ENCODE results near the gene CBFA2T2. TPM values are rescaled to one million over a fixed set of nuclear protein-coding genes. Genes with fewer than 3 reads are reported as not detected.

CBFA2T2 gene
- total RNA-seq, 1 donor, result 11.2 TPM

GRCh38 chr20:33680686-33681085, 190.8 kb downstream of the CBFA2T2 start:
- Histone ChIP-seq H3K79me2 (ENCODE audit: insufficient read depth, low read length) (peaks cover 14% of the 10 kb centered on the region), H3K4me2 (ENCODE audit: insufficient read depth, low read length) (peak overlapping the region; percentile 13), H3K9me3 (ENCODE audit: low read depth, low read length) (no peaks in the 10 kb centered on the region), H3K27ac (ENCODE audit: low read depth, low read length) (no peak overlapping the region), H3K27me3 (ENCODE audit: insufficient read depth, low read length) (no peaks in the 10 kb centered on the region), H2AFZ (ENCODE audit: low read length) (no peak overlapping the region), H3K4me1 (ENCODE audit: insufficient read depth, low read length) (peaks cover 25% of the 10 kb centered on the region), H3K36me3 (ENCODE audit: insufficient read depth, low read length) (peaks cover 7% of the 10 kb centered on the region), H3K4me3 (ENCODE audit: insufficient read depth, low read length) (no peak overlapping the region), H4K20me1 (ENCODE audit: insufficient read depth, low read length) (peaks cover 11% of the 10 kb centered on the region)
- peak; percentile 97 for DNase-seq (ENCODE audit: insufficient read length, low spot score, missing footprints)
- TF ChIP-seq CTCF (IDR thresholded peaks at IDR 0.05; ENCODE audit: extremely low read depth, low read depth, low read length), result no peak

- peaks cover 7% of the 10 kb centered on the region for H3K36me3 ChIP-seq (ENCODE audit: insufficient read depth, low read length)
- H4K20me1 ChIP-seq (ENCODE audit: insufficient read depth, low read length), result peaks cover 11% of the 10 kb centered on the region
- H3K4me2 ChIP-seq (ENCODE audit: insufficient read depth, low read length), result peak overlapping the region; percentile 13
- TF ChIP-seq CTCF (IDR thresholded peaks at IDR 0.05; ENCODE audit: extremely low read depth, low read depth, low read length), result no peak
- no peaks in the 10 kb centered on the region for H3K9me3 ChIP-seq (ENCODE audit: low read depth, low read length)
- H3K79me2 ChIP-seq (ENCODE audit: insufficient read depth, low read length), result peaks cover 14% of the 10 kb centered on the region
- no peaks in the 10 kb centered on the region for H3K27me3 ChIP-seq (ENCODE audit: insufficient read depth, low read length)
- no peak overlapping the region for H3K27ac ChIP-seq (ENCODE audit: low read depth, low read length)
- H2AFZ ChIP-seq (ENCODE audit: low read length), result no peak overlapping the region
- H3K4me1 ChIP-seq (ENCODE audit: insufficient read depth, low read length), result peaks cover 23% of the 10 kb centered on the region
- no peak overlapping the region for H3K4me3 ChIP-seq (ENCODE audit: insufficient read depth, low read length)
- DNase-seq (ENCODE audit: insufficient read length, low spot score, missing footprints), result peak; percentile 88
Measured at GRCh38 chr20:33681288-33681687, 191.4 kb downstream of the CBFA2T2 start.

GRCh38 chr20:33681728-33682353, 191.9 kb downstream of the CBFA2T2 start:
- no peak overlapping the region for H3K4me2 ChIP-seq (ENCODE audit: insufficient read depth, low read length)
- H3K27ac ChIP-seq (ENCODE audit: low read depth, low read length), result no peak overlapping the region
- DNase-seq (ENCODE audit: insufficient read length, low spot score, missing footprints), result no peak
- H4K20me1 ChIP-seq (ENCODE audit: insufficient read depth, low read length), result peaks cover 11% of the 10 kb centered on the region
- peaks cover 26% of the 10 kb centered on the region for H3K4me1 ChIP-seq (ENCODE audit: insufficient read depth, low read length)
- H3K9me3 ChIP-seq (ENCODE audit: low read depth, low read length), result no peaks in the 10 kb centered on the region
- no peak for TF ChIP-seq CTCF (IDR thresholded peaks at IDR 0.05; ENCODE audit: extremely low read depth, low read depth, low read length)
- H3K27me3 ChIP-seq (ENCODE audit: insufficient read depth, low read length), result no peaks in the 10 kb centered on the region
- no peak overlapping the region for H3K4me3 ChIP-seq (ENCODE audit: insufficient read depth, low read length)
- H3K79me2 ChIP-seq (ENCODE audit: insufficient read depth, low read length), result peaks cover 14% of the 10 kb centered on the region
- H3K36me3 ChIP-seq (ENCODE audit: insufficient read depth, low read length), result peaks cover 7% of the 10 kb centered on the region
- no peak overlapping the region for H2AFZ ChIP-seq (ENCODE audit: low read length)

GRCh38 chr20:33684533-33685327, 194.8 kb downstream of the CBFA2T2 start:
- Histone ChIP-seq H3K9me3 (ENCODE audit: low read depth, low read length) (no peaks in the 10 kb centered on the region), H2AFZ (ENCODE audit: low read length) (peak overlapping the region; percentile 73), H4K20me1 (ENCODE audit: insufficient read depth, low read length) (peaks cover 11% of the 10 kb centered on the region), H3K4me3 (ENCODE audit: insufficient read depth, low read length) (peak overlapping the region; percentile 66), H3K79me2 (ENCODE audit: insufficient read depth, low read length) (peaks cover 14% of the 10 kb centered on the region), H3K27me3 (ENCODE audit: insufficient read depth, low read length) (no peaks in the 10 kb centered on the region), H3K4me2 (ENCODE audit: insufficient read depth, low read length) (peak overlapping the region; percentile 83), H3K27ac (ENCODE audit: low read depth, low read length) (no peak overlapping the region), H3K4me1 (ENCODE audit: insufficient read depth, low read length) (peaks cover 40% of the 10 kb centered on the region), H3K36me3 (ENCODE audit: insufficient read depth, low read length) (no peaks in the 10 kb centered on the region)
- DNase-seq (ENCODE audit: insufficient read length, low spot score, missing footprints), result no peak
- no peak for TF ChIP-seq CTCF (IDR thresholded peaks at IDR 0.05; ENCODE audit: extremely low read depth, low read depth, low read length)
